KOPT-K1 (cell line): ENCODE measurements around the gene ATP8B3.

ENCODE experiments used
- H3K27ac ChIP-seq: fragments of 200-600 bp; sonication (generic); 2 replicates; pipeline ENCODE4 v1.5.1; 2016; ENCODE audit warnings: antibody characterized with exemption, mild to moderate bottlenecking, low read depth, low read length; ENCODE audit not compliant: poor library complexity, severe bottlenecking
- H3K36me3 ChIP-seq: fragments of 200-600 bp; sonication (generic); 2 replicates; pipeline ENCODE4 v1.5.1; 2017; ENCODE audit warnings: antibody characterized with exemption, mild to moderate bottlenecking, low read length, moderate library complexity; ENCODE audit not compliant: insufficient read depth
- H3K9me3 ChIP-seq: fragments of 200-600 bp; sonication (generic); 2 replicates; pipeline ENCODE4 v1.5.1; 2017; ENCODE audit warnings: antibody characterized with exemption, low read length, mild to moderate bottlenecking; ENCODE audit not compliant: insufficient read depth, poor library complexity, severe bottlenecking

The ATP8B3 gene

GRCh38 chr19:1748115-1748872 is 63.8 kb downstream of the ATP8B3 start:
- Histone ChIP-seq H3K9me3 (no peaks in the 10 kb centered on the region), H3K36me3 (no peaks in the 10 kb centered on the region), H3K27ac (no peak overlapping the region)

- H3K9me3 ChIP-seq, result no peaks in the 10 kb centered on the region
- H3K36me3 ChIP-seq, result no peaks in the 10 kb centered on the region
- H3K27ac ChIP-seq, result no peak overlapping the region
Measured at GRCh38 chr19:1747285-1748114, 64.6 kb downstream of the ATP8B3 start.

- Histone ChIP-seq H3K9me3 (no peaks in the 10 kb centered on the region), H3K36me3 (no peaks in the 10 kb centered on the region), H3K27ac (no peak overlapping the region)
Measured at GRCh38 chr19:1746401-1747284, 65.4 kb downstream of the ATP8B3 start.

- Histone ChIP-seq H3K36me3 (no peaks in the 10 kb centered on the region), H3K9me3 (no peaks in the 10 kb centered on the region), H3K27ac (no peak overlapping the region)
Measured at GRCh38 chr19:1745589-1746031, 66.5 kb downstream of the ATP8B3 start.

- Histone ChIP-seq H3K9me3 (no peaks in the 10 kb centered on the region), H3K36me3 (no peaks in the 10 kb centered on the region), H3K27ac (no peak overlapping the region)
Measured at GRCh38 chr19:1744822-1745563, 67.1 kb downstream of the ATP8B3 start.

- H3K9me3 ChIP-seq, result no peaks in the 10 kb centered on the region
- H3K36me3 ChIP-seq, result no peaks in the 10 kb centered on the region
- H3K27ac ChIP-seq, result no peak overlapping the region
Measured at GRCh38 chr19:1744133-1744665, 67.9 kb downstream of the ATP8B3 start.

- no peaks in the 10 kb centered on the region for H3K9me3 ChIP-seq
- H3K36me3 ChIP-seq, result no peaks in the 10 kb centered on the region
- H3K27ac ChIP-seq, result no peak overlapping the region
Measured at GRCh38 chr19:1742989-1743696, 68.9 kb downstream of the ATP8B3 start.

- Histone ChIP-seq H3K9me3 (no peaks in the 10 kb centered on the region), H3K36me3 (no peaks in the 10 kb centered on the region), H3K27ac (no peak overlapping the region)
Measured at GRCh38 chr19:1739960-1740629, 72.0 kb downstream of the ATP8B3 start.

DNA sequence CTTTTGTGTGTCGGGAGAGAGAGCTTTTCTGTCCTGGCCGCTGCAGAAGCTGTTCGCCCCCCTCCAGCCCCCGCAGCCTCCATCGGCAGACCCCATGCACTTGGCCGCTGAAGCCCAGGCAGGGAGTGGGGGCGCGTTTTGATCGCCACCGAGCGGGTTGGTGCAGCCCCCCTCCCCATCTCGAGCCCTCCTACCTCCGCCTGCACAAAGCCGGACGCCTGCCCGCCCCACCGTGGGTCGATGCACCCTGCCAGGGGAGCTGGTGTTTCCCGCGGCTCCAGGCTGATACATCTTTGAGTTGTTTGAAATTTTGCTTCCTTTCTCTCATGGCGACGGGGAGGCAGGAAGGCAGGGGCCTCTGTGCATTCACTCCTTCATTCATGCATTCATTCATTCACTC is 75.1 kb downstream of the ATP8B3 start:
- H3K27ac ChIP-seq, result no peak overlapping the region
- H3K36me3 ChIP-seq, result no peaks in the 10 kb centered on the region
- H3K9me3 ChIP-seq, result no peaks in the 10 kb centered on the region

GRCh38 chr19:1736280-1736679 is 75.8 kb downstream of the ATP8B3 start:
- no peak overlapping the region for H3K27ac ChIP-seq
- no peaks in the 10 kb centered on the region for H3K36me3 ChIP-seq
- no peaks in the 10 kb centered on the region for H3K9me3 ChIP-seq

DNA sequence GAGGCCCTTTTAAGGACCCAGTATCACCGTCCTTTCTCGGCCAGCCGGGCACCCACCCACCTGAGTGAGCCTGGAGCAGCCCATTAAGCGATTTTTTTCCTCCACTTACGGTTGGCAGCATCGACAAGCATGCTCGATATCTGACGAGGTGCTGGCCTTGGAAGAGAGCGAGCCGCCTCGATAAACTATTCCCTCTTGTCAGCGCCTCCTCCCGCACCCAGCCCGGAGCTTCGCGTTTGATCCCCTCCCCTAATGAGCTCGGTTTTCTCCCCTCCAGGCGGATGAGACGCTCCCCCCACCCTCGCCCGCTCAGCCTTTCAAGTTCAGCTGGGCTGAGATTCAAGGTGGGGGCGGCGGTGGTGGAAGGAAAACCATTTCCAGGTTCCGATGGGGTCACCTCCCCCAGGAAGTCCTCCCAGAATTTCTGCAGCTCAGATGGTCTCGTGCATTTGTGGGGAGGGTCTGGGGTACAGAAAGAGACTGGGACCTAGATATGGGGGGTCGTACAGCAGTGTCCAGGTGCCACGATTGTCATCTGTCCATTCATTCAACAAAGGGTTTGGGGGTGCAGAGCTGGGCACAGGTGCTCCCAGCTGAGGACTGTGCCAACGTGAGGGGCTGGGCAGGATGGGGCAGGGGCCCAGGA is 77.6 kb downstream of the ATP8B3 start:
- no peak overlapping the region for H3K27ac ChIP-seq
- no peaks in the 10 kb centered on the region for H3K9me3 ChIP-seq
- no peaks in the 10 kb centered on the region for H3K36me3 ChIP-seq
